ENCODE results near the gene NFIB. TPM values are rescaled to one million over a fixed set of nuclear protein-coding genes. Genes with fewer than 3 reads are reported as not detected.
A peak's percentile ranks its signal among the peaks of the same experiment; 100 is the strongest.

NFIB gene
- total and polyA plus RNA-seq, 4 donors = 10.8 to 278 (median 88.6) TPM

- H3K27ac ChIP-seq (ENCODE audit: low read depth in 1 of 2, low read length in 2 of 2) = no peak overlapping the region
- peak overlapping the region; percentile 32 to 69 for H3K4me3 ChIP-seq (ENCODE audit: low read length in 2 of 2)
- DNase-seq = no peak
- 14 to 16% methylated on average over 3 of the region's 3 CpGs for WGBS, 2 donors
- H3K9me3 ChIP-seq (ENCODE audit: control insufficient read depth, low read length) = no peaks in the 10 kb centered on the region
- H3K4me1 ChIP-seq (ENCODE audit: control insufficient read depth in 1 of 2, insufficient read depth in 2 of 2, low read length in 2 of 2) = peaks cover 5 to 12% of the 10 kb centered on the region in 2 donors
- intact Hi-C loops (cut with DNase I) = loop anchor here in 1 of 2 donors (10.0 kb wide), 1 partner anchor 46 kb away; no protein-coding TSS in a partner anchor
- no peaks in the 10 kb centered on the region for H3K27me3 ChIP-seq (ENCODE audit: control insufficient read depth in 1 of 2, insufficient read depth in 2 of 2, low read length in 1 of 2)
- H3K36me3 ChIP-seq (ENCODE audit: control insufficient read depth in 1 of 2, insufficient read depth in 2 of 2, low read length in 1 of 2) = no peaks in the 10 kb centered on the region
- no peak for ATAC-seq (ENCODE audit: low FRiP score)
Observed at GRCh38 chr9:14300588-14300987, 13.4 kb downstream of the NFIB start.

- peaks cover 4 to 12% of the 10 kb centered on the region in 2 donors for H3K4me1 ChIP-seq (ENCODE audit: control insufficient read depth in 1 of 2, insufficient read depth in 2 of 2, low read length in 2 of 2)
- no peaks in the 10 kb centered on the region for H3K9me3 ChIP-seq (ENCODE audit: control insufficient read depth, low read length)
- peak overlapping the region in 1 of 2 donors; percentile 50 for H3K27ac ChIP-seq (ENCODE audit: low read depth in 1 of 2, low read length in 2 of 2)
- no peaks in the 10 kb centered on the region for H3K27me3 ChIP-seq (ENCODE audit: control insufficient read depth in 1 of 2, insufficient read depth in 2 of 2, low read length in 1 of 2)
- H3K36me3 ChIP-seq (ENCODE audit: control insufficient read depth in 1 of 2, insufficient read depth in 2 of 2, low read length in 1 of 2) = no peaks in the 10 kb centered on the region
- H3K4me3 ChIP-seq (ENCODE audit: low read length in 2 of 2) = peak overlapping the region; percentile 32 to 69
- ATAC-seq (ENCODE audit: low FRiP score) = no peak
- no peak for DNase-seq
- WGBS, 2 donors = 13 to 16% methylated on average over 9 of the region's 9 CpGs
- intact Hi-C loops (cut with DNase I) = loop anchor here in 1 of 2 donors (10.0 kb wide), 1 partner anchor 45 kb away; no protein-coding TSS in a partner anchor
Observed at GRCh38 chr9:14300040-14300439, 13.9 kb downstream of the NFIB start.

GRCh38 chr9:14298601-14299022, 15.3 kb downstream of the NFIB start:
- DNase-seq (no peak), ATAC-seq (ENCODE audit: low FRiP score) (peak; percentile 11)
- intact Hi-C loops (cut with DNase I) = no loop called here
- 22 to 24% methylated on average over 7 of the region's 7 CpGs for WGBS, 2 donors
- Histone ChIP-seq H3K9me3 (ENCODE audit: control insufficient read depth, low read length) (no peaks in the 10 kb centered on the region), H3K27ac (ENCODE audit: low read depth in 1 of 2, low read length in 2 of 2) (peak overlapping the region; percentile 49 to 68), H3K4me3 (ENCODE audit: low read length in 2 of 2) (peak overlapping the region; percentile 12 to 41), H3K4me1 (ENCODE audit: control insufficient read depth in 1 of 2, insufficient read depth in 2 of 2, low read length in 2 of 2) (peaks cover 2 to 11% of the 10 kb centered on the region in 2 donors), H3K36me3 (ENCODE audit: control insufficient read depth in 1 of 2, insufficient read depth in 2 of 2, low read length in 1 of 2) (no peaks in the 10 kb centered on the region), H3K27me3 (ENCODE audit: control insufficient read depth in 1 of 2, insufficient read depth in 2 of 2, low read length in 1 of 2) (no peaks in the 10 kb centered on the region)

GRCh38 chr9:14296495-14297113, 17.3 kb downstream of the NFIB start:
- Histone ChIP-seq H3K9me3 (ENCODE audit: control insufficient read depth, low read length) (no peaks in the 10 kb centered on the region), H3K4me3 (ENCODE audit: low read length in 2 of 2) (no peak overlapping the region), H3K27ac (ENCODE audit: low read depth in 1 of 2, low read length in 2 of 2) (peak overlapping the region in 1 of 2 donors; percentile 15), H3K36me3 (ENCODE audit: control insufficient read depth in 1 of 2, insufficient read depth in 2 of 2, low read length in 1 of 2) (no peaks in the 10 kb centered on the region), H3K27me3 (ENCODE audit: control insufficient read depth in 1 of 2, insufficient read depth in 2 of 2, low read length in 1 of 2) (no peaks in the 10 kb centered on the region), H3K4me1 (ENCODE audit: control insufficient read depth in 1 of 2, insufficient read depth in 2 of 2, low read length in 2 of 2) (peaks cover 2 to 12% of the 10 kb centered on the region in 2 donors)
- DNase-seq (peak; percentile 68 to 79), ATAC-seq (ENCODE audit: low FRiP score) (no peak)
- intact Hi-C loops (cut with DNase I) = no loop called here
- WGBS, 2 donors = 30 to 32% methylated on average over 7 of the region's 7 CpGs

GRCh38 chr9:14294659-14295058, 19.3 kb downstream of the NFIB start:
- intact Hi-C loops (cut with DNase I) = no loop called here
- no peaks in the 10 kb centered on the region for H3K9me3 ChIP-seq (ENCODE audit: control insufficient read depth, low read length)
- H3K36me3 ChIP-seq (ENCODE audit: control insufficient read depth in 1 of 2, insufficient read depth in 2 of 2, low read length in 1 of 2) = no peaks in the 10 kb centered on the region
- ATAC-seq (ENCODE audit: low FRiP score) (peak; percentile 26), DNase-seq (no peak)
- WGBS, 2 donors = 78 to 85% methylated on average over 8 of the region's 8 CpGs
- H3K4me1 ChIP-seq (ENCODE audit: control insufficient read depth in 1 of 2, insufficient read depth in 2 of 2, low read length in 2 of 2) = peaks cover 0 to 6% of the 10 kb centered on the region in 2 donors
- H3K27ac ChIP-seq (ENCODE audit: low read depth in 1 of 2, low read length in 2 of 2) = no peak overlapping the region
- H3K27me3 ChIP-seq (ENCODE audit: control insufficient read depth in 1 of 2, insufficient read depth in 2 of 2, low read length in 1 of 2) = no peaks in the 10 kb centered on the region
- no peak overlapping the region for H3K4me3 ChIP-seq (ENCODE audit: low read length in 2 of 2)

GRCh38 chr9:14293801-14294200, 20.1 kb downstream of the NFIB start:
- DNase-seq = no peak
- H3K4me3 ChIP-seq (ENCODE audit: low read length in 2 of 2) = no peak overlapping the region
- H3K4me1 ChIP-seq (ENCODE audit: control insufficient read depth in 1 of 2, insufficient read depth in 2 of 2, low read length in 2 of 2) = peaks cover 0 to 6% of the 10 kb centered on the region in 2 donors
- intact Hi-C loops (cut with DNase I) = no loop called here
- no peak for ATAC-seq (ENCODE audit: low FRiP score)
- H3K36me3 ChIP-seq (ENCODE audit: control insufficient read depth in 1 of 2, insufficient read depth in 2 of 2, low read length in 1 of 2) = no peaks in the 10 kb centered on the region
- WGBS, 2 donors = 8 to 12% methylated on average over 3 of the region's 3 CpGs
- H3K9me3 ChIP-seq (ENCODE audit: control insufficient read depth, low read length) = no peaks in the 10 kb centered on the region
- no peaks in the 10 kb centered on the region for H3K27me3 ChIP-seq (ENCODE audit: control insufficient read depth in 1 of 2, insufficient read depth in 2 of 2, low read length in 1 of 2)
- no peak overlapping the region for H3K27ac ChIP-seq (ENCODE audit: low read depth in 1 of 2, low read length in 2 of 2)

GRCh38 chr9:14292181-14292739, 21.7 kb downstream of the NFIB start:
- Histone ChIP-seq H3K27me3 (ENCODE audit: control insufficient read depth in 1 of 2, insufficient read depth in 2 of 2, low read length in 1 of 2) (no peaks in the 10 kb centered on the region), H3K27ac (ENCODE audit: low read depth in 1 of 2, low read length in 2 of 2) (no peak overlapping the region), H3K4me1 (ENCODE audit: control insufficient read depth in 1 of 2, insufficient read depth in 2 of 2, low read length in 2 of 2) (peaks cover 0 to 6% of the 10 kb centered on the region in 2 donors), H3K4me3 (ENCODE audit: low read length in 2 of 2) (no peak overlapping the region), H3K36me3 (ENCODE audit: control insufficient read depth in 1 of 2, insufficient read depth in 2 of 2, low read length in 1 of 2) (no peaks in the 10 kb centered on the region), H3K9me3 (ENCODE audit: control insufficient read depth, low read length) (no peaks in the 10 kb centered on the region)
- 22 to 70% methylated on average over 3 of the region's 3 CpGs for WGBS, 2 donors
- intact Hi-C loops (cut with DNase I) = no loop called here
- DNase-seq (no peak), ATAC-seq (ENCODE audit: low FRiP score) (no peak)

- no peak for ATAC-seq (ENCODE audit: low FRiP score)
- no peak overlapping the region for H3K27ac ChIP-seq (ENCODE audit: low read depth in 1 of 2, low read length in 2 of 2)
- no peak overlapping the region for H3K4me3 ChIP-seq (ENCODE audit: low read length in 2 of 2)
- intact Hi-C loops (cut with DNase I) = no loop called here
- H3K36me3 ChIP-seq (ENCODE audit: control insufficient read depth in 1 of 2, insufficient read depth in 2 of 2, low read length in 1 of 2) = no peaks in the 10 kb centered on the region
- WGBS, 2 donors = 73 to 88% methylated on average over 3 of the region's 3 CpGs
- no peaks in the 10 kb centered on the region for H3K9me3 ChIP-seq (ENCODE audit: control insufficient read depth, low read length)
- no peak for DNase-seq
- peaks cover 0 to 6% of the 10 kb centered on the region in 2 donors for H3K4me1 ChIP-seq (ENCODE audit: control insufficient read depth in 1 of 2, insufficient read depth in 2 of 2, low read length in 2 of 2)
- no peaks in the 10 kb centered on the region for H3K27me3 ChIP-seq (ENCODE audit: control insufficient read depth in 1 of 2, insufficient read depth in 2 of 2, low read length in 1 of 2)
Observed at GRCh38 chr9:14289916-14290315, 24.0 kb downstream of the NFIB start.

GRCh38 chr9:14288433-14288832, 25.5 kb downstream of the NFIB start:
- DNase-seq = no peak
- intact Hi-C loops (cut with DNase I) = no loop called here
- Histone ChIP-seq H3K27ac (ENCODE audit: low read depth in 1 of 2, low read length in 2 of 2) (no peak overlapping the region), H3K27me3 (ENCODE audit: control insufficient read depth in 1 of 2, insufficient read depth in 2 of 2, low read length in 1 of 2) (no peaks in the 10 kb centered on the region), H3K4me1 (ENCODE audit: control insufficient read depth in 1 of 2, insufficient read depth in 2 of 2, low read length in 2 of 2) (peaks cover 0 to 5% of the 10 kb centered on the region in 2 donors), H3K4me3 (ENCODE audit: low read length in 2 of 2) (no peak overlapping the region), H3K36me3 (ENCODE audit: control insufficient read depth in 1 of 2, insufficient read depth in 2 of 2, low read length in 1 of 2) (no peaks in the 10 kb centered on the region), H3K9me3 (ENCODE audit: control insufficient read depth, low read length) (no peaks in the 10 kb centered on the region)
- whole genome bisulfite sequencing, 2 donors = 52 to 67% methylated on average over 4 of the region's 4 CpGs
- ATAC-seq (ENCODE audit: low FRiP score) = no peak

Data from aorta (tissue), 5 donors.